BE2C (cell line): Measurements from ENCODE around the gene HYAL2.
A peak's percentile ranks its signal among the peaks of the same experiment; 100 is the strongest.
"Not testable (repeated sequence)": the region's sequence is repeated elsewhere in the genome, so short reads cannot be mapped to it uniquely, and the experiment has no call there.

ENCODE experiments used
- DNase-seq: peaks from one replicate; pipeline ENCODE4 v3.0.0-alpha.2; 2020
- H3K27me3 ChIP-seq: fragments of 250-450 bp; sonication (Bioruptor Pico); 2 replicates; pipeline ENCODE4 v1.5.1; 2020; ENCODE audit warnings: mild to moderate bottlenecking
- H3K36me3 ChIP-seq: fragments of 250-450 bp; sonication (Bioruptor Pico); 2 replicates; pipeline ENCODE4 v1.5.1; 2020; ENCODE audit warnings: mild to moderate bottlenecking
- H3K4me1 ChIP-seq: fragments of 250-450 bp; sonication (Bioruptor Pico); 2 replicates; pipeline ENCODE4 v1.5.1; 2020
- H3K4me3 ChIP-seq: 2 replicates; pipeline ENCODE4 v1.5.1; 2011; ENCODE audit warnings: low read depth, low read length
- H3K9me3 ChIP-seq: fragments of 250-450 bp; sonication (Bioruptor Pico); 2 replicates; pipeline ENCODE4 v1.5.1; 2020
- TF ChIP-seq, protein P1 (sequence below): IDR thresholded peaks from 2 replicates; pipeline ENCODE4 v1.5.1; 2012; ENCODE audit warnings: mild to moderate bottlenecking, low read depth, low read length

Gene HYAL2

DNA sequence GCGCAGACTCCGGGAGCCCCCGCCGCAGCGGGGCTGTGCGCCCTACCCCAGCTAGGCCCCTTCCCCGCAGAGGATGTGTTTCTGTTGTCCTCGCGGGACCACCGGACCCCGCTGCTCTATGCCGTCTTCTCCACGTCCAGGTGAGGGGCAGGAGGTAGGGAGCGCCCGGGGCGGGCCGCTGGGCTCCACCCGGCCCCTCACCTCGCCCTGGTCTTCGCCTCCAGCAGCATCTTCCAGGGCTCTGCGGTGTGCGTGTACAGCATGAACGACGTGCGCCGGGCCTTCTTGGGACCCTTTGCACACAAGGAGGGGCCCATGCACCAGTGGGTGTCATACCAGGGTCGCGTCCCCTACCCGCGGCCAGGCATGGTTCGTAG is 48.9 kb downstream of the HYAL2 start:
- no peaks in the 10 kb centered on the region for H3K4me1 ChIP-seq

DNA sequence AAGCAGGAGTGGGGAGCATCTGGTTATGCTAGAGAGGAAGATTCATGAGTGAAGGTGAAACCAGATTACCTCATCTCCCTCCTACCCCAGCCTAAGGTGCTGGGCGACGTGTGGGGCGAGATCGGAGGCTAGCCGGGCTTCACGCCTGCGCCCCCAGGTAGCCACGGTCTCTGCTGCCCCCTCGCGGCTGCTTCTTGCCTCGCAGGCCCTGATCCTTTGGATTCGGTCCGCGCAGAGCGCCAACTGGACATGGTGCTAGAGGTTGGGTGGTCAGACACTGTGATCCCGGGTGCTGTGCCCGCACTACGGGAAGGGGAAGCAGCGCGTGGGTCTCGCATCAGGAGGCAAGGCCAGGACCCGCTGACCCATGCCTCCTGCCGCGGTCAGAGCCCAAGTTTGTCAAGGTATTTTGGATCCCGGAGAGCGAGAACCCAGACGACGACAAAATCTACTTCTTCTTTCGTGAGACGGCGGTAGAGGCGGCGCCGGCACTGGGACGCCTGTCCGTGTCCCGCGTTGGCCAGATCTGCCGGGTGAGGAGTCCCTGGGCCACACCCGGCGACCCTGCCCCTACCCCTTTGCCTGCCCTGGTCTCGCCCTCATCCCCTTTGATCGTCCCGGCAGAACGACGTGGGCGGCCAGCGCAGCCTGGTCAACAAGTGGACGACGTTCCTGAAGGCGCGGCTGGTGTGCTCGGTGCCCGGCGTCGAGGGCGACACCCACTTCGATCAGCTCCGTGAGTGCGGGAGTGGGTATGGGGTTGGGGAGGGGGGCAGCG is 49.4 kb downstream of the HYAL2 start:
- Histone ChIP-seq H3K27me3 (peaks cover 43% of the 10 kb centered on the region), H3K4me3 (no peak overlapping the region), H3K9me3 (no peaks in the 10 kb centered on the region), H3K36me3 (no peaks in the 10 kb centered on the region), H3K4me1 (no peaks in the 10 kb centered on the region)
- DNase-seq, result peak; percentile 71
- TF ChIP-seq, protein P1, sequence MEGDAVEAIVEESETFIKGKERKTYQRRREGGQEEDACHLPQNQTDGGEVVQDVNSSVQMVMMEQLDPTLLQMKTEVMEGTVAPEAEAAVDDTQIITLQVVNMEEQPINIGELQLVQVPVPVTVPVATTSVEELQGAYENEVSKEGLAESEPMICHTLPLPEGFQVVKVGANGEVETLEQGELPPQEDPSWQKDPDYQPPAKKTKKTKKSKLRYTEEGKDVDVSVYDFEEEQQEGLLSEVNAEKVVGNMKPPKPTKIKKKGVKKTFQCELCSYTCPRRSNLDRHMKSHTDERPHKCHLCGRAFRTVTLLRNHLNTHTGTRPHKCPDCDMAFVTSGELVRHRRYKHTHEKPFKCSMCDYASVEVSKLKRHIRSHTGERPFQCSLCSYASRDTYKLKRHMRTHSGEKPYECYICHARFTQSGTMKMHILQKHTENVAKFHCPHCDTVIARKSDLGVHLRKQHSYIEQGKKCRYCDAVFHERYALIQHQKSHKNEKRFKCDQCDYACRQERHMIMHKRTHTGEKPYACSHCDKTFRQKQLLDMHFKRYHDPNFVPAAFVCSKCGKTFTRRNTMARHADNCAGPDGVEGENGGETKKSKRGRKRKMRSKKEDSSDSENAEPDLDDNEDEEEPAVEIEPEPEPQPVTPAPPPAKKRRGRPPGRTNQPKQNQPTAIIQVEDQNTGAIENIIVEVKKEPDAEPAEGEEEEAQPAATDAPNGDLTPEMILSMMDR, result peak; percentile 76

More for the DNA sequence above, 48.9 kb downstream of the HYAL2 start:
- Histone ChIP-seq H3K9me3 (no peaks in the 10 kb centered on the region), H3K27me3 (peaks cover 43% of the 10 kb centered on the region), H3K4me3 (no peak overlapping the region), H3K36me3 (no peaks in the 10 kb centered on the region)
- DNase-seq, result no peak
- TF ChIP-seq, protein P1, result no peak

- H3K4me1 ChIP-seq, DNase-seq, H3K9me3 ChIP-seq, H3K4me3 ChIP-seq, H3K36me3 ChIP-seq: not testable (repeated sequence)
- peaks cover 43% of the 10 kb centered on the region for H3K27me3 ChIP-seq
Measured at GRCh38 chr3:50272538-50272910, 50.0 kb downstream of the HYAL2 start.

DNA sequence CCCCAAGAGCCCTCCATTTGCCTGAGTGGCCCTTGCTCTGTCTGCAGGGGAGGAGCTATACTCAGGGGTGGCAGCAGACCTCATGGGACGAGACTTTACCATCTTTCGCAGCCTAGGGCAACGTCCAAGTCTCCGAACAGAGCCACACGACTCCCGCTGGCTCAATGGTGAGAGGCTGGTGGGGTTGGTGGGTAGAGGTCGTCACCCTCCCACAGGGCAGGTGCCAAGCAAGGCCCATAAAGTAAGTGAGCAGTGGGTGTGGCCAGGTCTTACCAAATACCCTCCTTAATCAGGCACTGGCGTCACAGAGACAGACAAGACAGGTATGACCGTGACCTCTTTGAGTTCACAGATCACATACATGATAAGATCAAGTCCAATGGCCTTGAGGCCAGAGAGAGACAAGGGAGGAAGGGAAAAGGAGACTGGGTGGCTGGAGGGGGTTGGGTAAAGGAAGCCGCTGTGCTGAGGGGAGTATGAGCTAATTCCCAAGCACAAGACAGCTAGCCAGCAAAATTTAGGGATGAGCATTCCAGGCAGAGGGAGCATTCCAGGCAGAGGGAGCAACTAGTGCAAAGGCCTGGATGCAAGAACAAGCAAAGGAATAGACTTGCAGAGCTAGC is 51.1 kb downstream of the HYAL2 start:
- no peaks in the 10 kb centered on the region for H3K4me1 ChIP-seq
- no peak overlapping the region for H3K4me3 ChIP-seq
- peaks cover 35% of the 10 kb centered on the region for H3K27me3 ChIP-seq
- no peaks in the 10 kb centered on the region for H3K36me3 ChIP-seq
- TF ChIP-seq, protein P1, result no peak
- H3K9me3 ChIP-seq, result no peaks in the 10 kb centered on the region
- no peak for DNase-seq

- DNase-seq, result no peak
- Histone ChIP-seq H3K36me3 (no peaks in the 10 kb centered on the region), H3K9me3 (no peaks in the 10 kb centered on the region), H3K4me3 (no peak overlapping the region), H3K27me3 (peaks cover 27% of the 10 kb centered on the region), H3K4me1 (no peaks in the 10 kb centered on the region)
- TF ChIP-seq, protein P1, result no peak
Measured at GRCh38 chr3:50270422-50271224, 51.9 kb downstream of the HYAL2 start.

DNA sequence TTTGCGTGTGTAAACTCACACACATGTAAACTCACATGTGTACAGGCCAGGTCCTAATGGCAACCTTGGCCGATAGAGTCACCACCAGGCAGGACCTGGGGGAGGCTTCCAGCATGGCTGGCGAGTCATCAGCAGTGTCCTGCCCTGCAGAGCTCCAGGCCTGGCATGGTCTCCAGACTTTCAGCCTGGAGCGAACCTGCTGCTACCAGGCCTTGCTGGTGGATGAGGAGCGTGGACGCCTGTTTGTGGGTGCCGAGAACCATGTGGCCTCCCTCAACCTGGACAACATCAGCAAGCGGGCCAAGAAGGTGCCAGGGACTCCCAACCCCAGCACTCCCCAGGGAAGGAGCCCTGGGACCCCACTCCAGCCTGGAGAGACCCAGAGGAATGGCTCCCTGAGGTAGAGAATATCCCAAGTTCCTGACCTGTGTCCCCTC is 52.5 kb downstream of the HYAL2 start:
- DNase-seq, result no peak
- H3K27me3 ChIP-seq, result peaks cover 21% of the 10 kb centered on the region
- no peaks in the 10 kb centered on the region for H3K4me1 ChIP-seq
- H3K9me3 ChIP-seq, result no peaks in the 10 kb centered on the region
- TF ChIP-seq, protein P1, result no peak
- no peak overlapping the region for H3K4me3 ChIP-seq
- no peaks in the 10 kb centered on the region for H3K36me3 ChIP-seq
